ENCODE measurements around the gene CHCHD3.

Gene CHCHD3

DNA sequence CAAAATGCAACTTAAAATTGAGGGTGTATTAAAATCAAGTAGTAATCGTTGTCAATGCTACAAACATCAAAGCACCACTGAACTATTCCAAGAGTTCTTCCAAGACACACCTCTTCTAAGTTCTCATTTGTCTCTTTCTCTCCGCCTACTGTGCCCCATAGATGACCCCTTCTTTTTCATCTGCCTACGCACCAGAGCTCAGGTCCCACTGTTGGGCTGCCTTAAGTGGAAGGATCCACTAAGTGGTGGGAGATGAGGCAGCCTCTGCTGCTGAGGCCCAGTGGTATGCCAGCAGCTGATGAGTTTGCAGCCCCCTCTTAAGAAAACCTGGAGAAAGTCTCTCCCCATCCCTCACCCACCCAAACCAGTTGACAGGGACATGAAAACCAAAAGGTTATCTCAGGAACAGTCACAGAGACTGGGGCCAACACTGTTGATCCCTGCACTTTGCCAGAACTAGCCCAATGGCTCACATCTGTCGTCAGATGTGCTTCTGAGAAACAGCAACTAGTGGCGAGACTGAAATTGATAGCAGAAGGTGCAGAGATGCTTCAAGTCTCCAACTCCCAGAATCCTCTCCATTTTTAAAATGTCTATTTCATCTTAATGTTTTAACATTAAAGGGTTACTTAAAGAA, 88.4 kb downstream of the CHCHD3 start:
- TF ChIP-seq ZFX (IDR thresholded peaks at IDR 0.05; ENCODE audit: borderline replicate concordance), result no peak
- TF ChIP-seq, protein P1, sequence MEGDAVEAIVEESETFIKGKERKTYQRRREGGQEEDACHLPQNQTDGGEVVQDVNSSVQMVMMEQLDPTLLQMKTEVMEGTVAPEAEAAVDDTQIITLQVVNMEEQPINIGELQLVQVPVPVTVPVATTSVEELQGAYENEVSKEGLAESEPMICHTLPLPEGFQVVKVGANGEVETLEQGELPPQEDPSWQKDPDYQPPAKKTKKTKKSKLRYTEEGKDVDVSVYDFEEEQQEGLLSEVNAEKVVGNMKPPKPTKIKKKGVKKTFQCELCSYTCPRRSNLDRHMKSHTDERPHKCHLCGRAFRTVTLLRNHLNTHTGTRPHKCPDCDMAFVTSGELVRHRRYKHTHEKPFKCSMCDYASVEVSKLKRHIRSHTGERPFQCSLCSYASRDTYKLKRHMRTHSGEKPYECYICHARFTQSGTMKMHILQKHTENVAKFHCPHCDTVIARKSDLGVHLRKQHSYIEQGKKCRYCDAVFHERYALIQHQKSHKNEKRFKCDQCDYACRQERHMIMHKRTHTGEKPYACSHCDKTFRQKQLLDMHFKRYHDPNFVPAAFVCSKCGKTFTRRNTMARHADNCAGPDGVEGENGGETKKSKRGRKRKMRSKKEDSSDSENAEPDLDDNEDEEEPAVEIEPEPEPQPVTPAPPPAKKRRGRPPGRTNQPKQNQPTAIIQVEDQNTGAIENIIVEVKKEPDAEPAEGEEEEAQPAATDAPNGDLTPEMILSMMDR (IDR thresholded peaks at IDR 0.05), result no peak
- H3K27ac ChIP-seq, result no peak overlapping the region

DNA sequence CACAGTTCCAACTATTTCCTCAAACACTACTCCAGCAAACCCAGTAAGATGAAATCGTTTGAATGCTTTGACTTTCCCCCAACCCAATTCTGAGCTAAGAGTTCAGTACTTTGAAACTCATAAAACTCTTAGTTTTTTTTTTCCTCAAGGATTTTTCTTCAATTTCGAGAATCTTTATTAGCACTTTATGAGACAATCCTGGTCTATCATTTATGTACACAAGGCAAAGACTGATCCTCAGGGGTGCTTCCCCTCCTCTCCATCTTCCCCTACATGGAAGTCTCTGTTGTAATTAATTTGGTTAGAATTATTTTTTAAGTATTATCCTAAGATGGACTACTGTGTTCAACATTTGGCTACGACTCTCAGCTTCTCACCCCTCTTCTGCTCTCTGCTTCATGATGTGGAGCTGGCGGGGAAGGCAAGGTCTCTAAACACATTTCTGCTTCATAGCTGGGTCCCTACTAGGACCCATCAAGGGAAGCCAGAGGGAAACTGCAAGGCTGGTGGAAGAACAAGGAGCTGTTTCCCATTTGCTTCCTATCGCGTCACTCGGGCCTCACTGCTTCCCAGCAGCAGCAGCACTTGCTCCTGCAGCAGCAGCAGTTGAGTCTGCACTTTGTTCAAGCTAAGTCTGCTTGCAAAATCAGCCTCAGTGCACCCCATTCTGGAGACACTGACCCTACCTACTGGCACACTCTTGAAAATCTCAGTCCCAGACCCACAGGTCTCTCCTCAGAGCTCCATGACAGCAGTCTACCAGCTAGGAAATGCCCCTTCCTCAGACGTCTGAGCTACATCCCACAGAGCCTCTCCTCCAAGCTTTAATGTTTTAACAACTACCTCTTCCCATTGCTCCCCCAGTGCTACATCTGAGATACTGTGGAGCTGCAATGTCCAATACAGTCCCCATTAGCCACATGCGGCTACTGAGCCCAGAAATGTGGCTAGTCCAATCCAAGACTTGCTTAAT, 90.0 kb downstream of the CHCHD3 start:
- no peak overlapping the region for H3K27ac ChIP-seq
- no peak for TF ChIP-seq ZFX (IDR thresholded peaks at IDR 0.05; ENCODE audit: borderline replicate concordance)
- TF ChIP-seq, protein P1 (IDR thresholded peaks at IDR 0.05), result no peak

DNA sequence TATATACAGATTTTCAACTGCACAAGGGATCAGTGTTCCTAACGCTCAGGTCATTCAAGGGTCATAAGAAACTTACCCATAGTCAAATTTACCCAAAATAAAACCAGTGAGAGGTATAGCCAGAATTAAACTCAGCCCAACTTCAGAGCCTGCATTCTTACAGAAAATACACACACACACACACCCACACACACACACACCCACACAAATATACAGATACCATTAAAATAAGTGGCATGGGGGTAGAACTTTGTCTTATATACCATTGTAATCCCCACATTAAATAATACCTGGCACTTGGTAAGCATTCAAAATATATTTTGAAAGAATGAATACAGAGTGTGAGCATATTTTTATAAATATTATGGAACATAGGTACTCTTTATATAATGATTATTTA, 93.8 kb downstream of the CHCHD3 start:
- no peak for TF ChIP-seq ZFX (IDR thresholded peaks at IDR 0.05; ENCODE audit: borderline replicate concordance)
- TF ChIP-seq, protein P1 (IDR thresholded peaks at IDR 0.05), result no peak

DNA sequence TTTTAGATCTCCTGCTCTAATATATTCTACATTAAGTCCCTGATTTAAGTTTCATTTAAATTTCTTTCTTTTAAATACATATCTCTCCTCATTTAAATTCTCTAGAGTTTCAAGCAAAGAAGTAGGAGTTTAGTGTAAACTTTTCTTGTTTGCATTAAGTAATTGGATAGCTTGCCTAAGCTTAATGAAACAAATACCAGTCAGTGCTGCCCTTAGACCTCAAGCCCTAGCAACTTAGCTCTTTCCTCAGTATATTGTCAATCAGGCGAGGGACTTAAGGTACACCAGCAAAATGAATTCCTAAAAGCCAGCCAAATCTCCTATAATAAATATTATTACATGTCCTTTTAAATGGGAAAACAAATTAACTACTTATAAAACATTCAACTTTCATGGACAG, 101.5 kb downstream of the CHCHD3 start:
- no peak overlapping the region for H3K27ac ChIP-seq
- TF ChIP-seq ZFX (IDR thresholded peaks at IDR 0.05; ENCODE audit: borderline replicate concordance), result no peak
- TF ChIP-seq, protein P1 (IDR thresholded peaks at IDR 0.05), result no peak

More for the DNA sequence above, 93.8 kb downstream of the CHCHD3 start:
- H3K27ac ChIP-seq, result no peak overlapping the region

DNA sequence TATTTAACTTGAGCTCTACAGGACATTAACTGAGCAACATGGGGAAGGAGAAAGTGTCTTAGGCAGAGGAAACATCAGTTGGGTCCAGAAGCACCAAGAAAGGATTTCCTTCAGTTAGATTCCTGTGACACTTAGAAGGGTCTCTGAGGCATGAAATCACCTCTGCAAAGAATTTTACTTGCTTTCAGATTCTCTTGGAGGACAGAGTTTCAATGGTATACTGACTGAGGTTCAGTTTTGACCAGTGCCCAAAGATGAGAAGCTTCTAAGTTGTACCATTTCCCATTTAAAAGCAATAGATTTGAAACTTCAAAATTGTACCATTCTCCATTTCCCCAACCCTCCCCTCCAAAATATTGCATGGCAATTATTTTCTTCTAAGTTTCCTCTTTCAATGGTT, 102.4 kb downstream of the CHCHD3 start:
- no peak overlapping the region for H3K27ac ChIP-seq
- no peak for TF ChIP-seq ZFX (IDR thresholded peaks at IDR 0.05; ENCODE audit: borderline replicate concordance)
- TF ChIP-seq, protein P1 (IDR thresholded peaks at IDR 0.05), result no peak

DNA sequence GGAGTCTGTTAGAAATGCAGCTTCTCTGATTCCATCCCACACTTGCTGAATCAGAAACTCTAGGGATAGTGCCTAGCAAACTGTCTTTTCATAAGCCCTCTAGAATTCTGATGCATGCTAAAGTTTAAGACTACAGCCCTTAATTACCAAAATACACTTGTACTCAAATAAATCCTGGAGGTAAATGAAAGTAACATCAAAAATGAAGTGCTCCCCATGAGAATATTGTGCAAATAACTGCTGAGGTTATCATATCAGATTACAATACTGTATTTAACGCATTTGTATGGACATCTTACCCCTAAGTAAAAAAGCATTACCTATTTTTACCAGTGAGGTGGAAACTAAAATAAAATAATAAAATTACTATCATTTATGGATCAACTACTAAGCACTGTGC, 104.7 kb downstream of the CHCHD3 start:
- no peak for TF ChIP-seq ZFX (IDR thresholded peaks at IDR 0.05; ENCODE audit: borderline replicate concordance)
- TF ChIP-seq, protein P1 (IDR thresholded peaks at IDR 0.05), result no peak
- H3K27ac ChIP-seq, result no peak overlapping the region

DNA sequence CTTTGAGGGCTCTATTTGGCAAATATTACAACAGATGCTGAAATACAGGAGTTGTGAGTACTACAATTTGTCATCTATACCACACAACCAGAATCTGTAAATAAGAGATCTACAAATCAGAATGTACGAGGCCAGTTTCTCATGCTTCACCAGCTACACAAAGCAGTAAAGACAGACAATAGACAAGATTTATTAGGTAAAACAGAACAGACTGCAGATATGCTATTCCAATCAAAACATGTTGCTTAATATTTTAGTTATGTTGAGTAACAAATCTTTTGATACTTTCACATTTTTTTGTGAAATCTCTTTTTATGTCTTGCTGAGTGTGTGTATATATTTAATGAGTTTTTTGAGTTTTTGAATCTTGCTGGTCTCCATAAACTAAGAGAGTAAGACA, 109.1 kb downstream of the CHCHD3 start:
- TF ChIP-seq, protein P1 (IDR thresholded peaks at IDR 0.05), result no peak
- TF ChIP-seq ZFX (IDR thresholded peaks at IDR 0.05; ENCODE audit: borderline replicate concordance), result no peak
- no peak overlapping the region for H3K27ac ChIP-seq

Measured in 22Rv1 (cell line).